NCI-H524 (cell line): ENCODE measurements around the gene RREB1.
A peak's percentile ranks its signal among the peaks of the same experiment; 100 is the strongest.

Experiments used
- DNase-seq, 2 experiments: peaks; one replicate each; lab custom pipeline; 2025; lab: John Stamatoyannopoulos, UW

Gene RREB1

GRCh38 chr6:7107578-7108195 is at the start of gene RREB1:
Gene RREB1, plus strand, starts transcription at chr6:7107961. Its CDS starts 73,951 bp downstream, at chr6:7181912.
- peak; percentile 18 to 58 for DNase-seq

- DNase-seq = no peak
Observed at GRCh38 chr6:7058250-7058923, 49.4 kb upstream of the RREB1 start.

GRCh38 chr6:7060769-7061516 is 46.8 kb upstream of the RREB1 start:
- no peak for DNase-seq

GRCh38 chr6:7062451-7063162 is 45.2 kb upstream of the RREB1 start:
- DNase-seq = no peak

GRCh38 chr6:7067305-7067704 is 40.5 kb upstream of the RREB1 start:
- no peak for DNase-seq

GRCh38 chr6:7071405-7071804 is 36.4 kb upstream of the RREB1 start:
- no peak for DNase-seq

GRCh38 chr6:7073082-7073820 is 34.5 kb upstream of the RREB1 start:
- DNase-seq = no peak

- no peak for DNase-seq
Observed at GRCh38 chr6:7073821-7074525, 33.8 kb upstream of the RREB1 start.

- DNase-seq = no peak
Observed at GRCh38 chr6:7074870-7075269, 32.9 kb upstream of the RREB1 start.

- no peak for DNase-seq
Observed at GRCh38 chr6:7075341-7076000, 32.3 kb upstream of the RREB1 start.

GRCh38 chr6:7077856-7078255 is 29.9 kb upstream of the RREB1 start:
- DNase-seq = no peak

GRCh38 chr6:7078856-7079255 is 28.9 kb upstream of the RREB1 start:
- no peak for DNase-seq

- no peak for DNase-seq
Observed at GRCh38 chr6:7080311-7080710, 27.4 kb upstream of the RREB1 start.

- peak; percentile 64 to 89 for DNase-seq
Observed at GRCh38 chr6:7085911-7086310, 21.9 kb upstream of the RREB1 start.

GRCh38 chr6:7086488-7086887 is 21.3 kb upstream of the RREB1 start:
- peak in 1 of 2 experiments; percentile 25 for DNase-seq

- peak in 1 of 2 experiments; percentile 39 for DNase-seq
Observed at GRCh38 chr6:7087066-7087465, 20.7 kb upstream of the RREB1 start.

GRCh38 chr6:7087491-7087979 is 20.2 kb upstream of the RREB1 start:
- DNase-seq = no peak

- no peak for DNase-seq
Observed at GRCh38 chr6:7088076-7088742, 19.6 kb upstream of the RREB1 start.

- DNase-seq = no peak
Observed at GRCh38 chr6:7098993-7099392, 8.8 kb upstream of the RREB1 start.
